KMS-11 (cell line): ENCODE data around the gene ANXA9.

Experiments
- H2AFZ ChIP-seq: fragments of 200-600 bp; sonication (generic); 2 replicates; pipeline ENCODE4 v1.6.1; 2016; ENCODE audit warnings: antibody characterized with exemption, mixed run types, low read depth
- H3K27ac ChIP-seq: fragments of 200-600 bp; sonication (generic); 2 replicates; pipeline ENCODE4 v1.6.1; 2016; ENCODE audit warnings: mild to moderate bottlenecking, mixed run types
- H3K27me3 ChIP-seq: fragments of 200-600 bp; sonication (generic); 2 replicates; pipeline ENCODE4 v1.6.1; 2017; ENCODE audit warnings: mild to moderate bottlenecking, low read depth, mixed run types, moderate library complexity; ENCODE audit not compliant: insufficient read depth
- H3K36me3 ChIP-seq: fragments of 200-600 bp; sonication (generic); 2 replicates; pipeline ENCODE4 v1.6.1; 2017; ENCODE audit warnings: mild to moderate bottlenecking, mixed run types; ENCODE audit not compliant: insufficient read depth
- H3K4me1 ChIP-seq: fragments of 200-600 bp; sonication (generic); 2 replicates; pipeline ENCODE4 v1.6.1; 2016; ENCODE audit warnings: mild to moderate bottlenecking, low read depth, mixed run types; ENCODE audit not compliant: poor library complexity, severe bottlenecking
- H3K4me2 ChIP-seq: fragments of 200-600 bp; sonication (generic); 2 replicates; pipeline ENCODE4 v1.7.0; 2016; ENCODE audit warnings: mild to moderate bottlenecking, mixed run types
- H3K4me3 ChIP-seq: fragments of 200-600 bp; sonication (generic); IDR thresholded peaks from 2 replicates; pipeline ENCODE4 v1.6.1; 2017; ENCODE audit warnings: low read depth, low read length, mixed read lengths; ENCODE audit not compliant: insufficient read depth
- H3K79me2 ChIP-seq: fragments of 200-600 bp; sonication (generic); 2 replicates; pipeline ENCODE4 v1.6.1; 2016; ENCODE audit warnings: low read depth, mixed run types; ENCODE audit not compliant: insufficient read depth
- H3K9ac ChIP-seq: fragments of 200-600 bp; sonication (generic); 2 replicates; pipeline ENCODE4 v1.6.1; 2016; ENCODE audit warnings: mild to moderate bottlenecking, mixed run types
- H4K20me1 ChIP-seq: fragments of 200-600 bp; sonication (generic); 2 replicates; pipeline ENCODE4 v1.6.1; 2016; ENCODE audit warnings: mild to moderate bottlenecking, mixed run types; ENCODE audit not compliant: insufficient read depth
- CTCF ChIP-seq: fragments of 200-600 bp; sonication (generic); conservative IDR thresholded peaks from 2 replicates; pipeline ENCODE4 v1.6.1; 2017; ENCODE audit warnings: low read depth, mild to moderate bottlenecking, antibody characterized with exemption, low read length, moderate library complexity, mixed read lengths

The ANXA9 gene

GRCh38 chr1:151043163-151043562 lies 61.1 kb downstream of the ANXA9 start:
- H4K20me1 ChIP-seq: no peaks in the 10 kb centered on the region; the same call in 1 of the 2 replicates
- TF ChIP-seq CTCF: no peak
- H3K79me2 ChIP-seq: no peaks in the 10 kb centered on the region
- H3K27ac ChIP-seq: no peak overlapping the region
- no peak overlapping the region for H3K9ac ChIP-seq
- peaks cover 6% of the 10 kb centered on the region for H3K4me1 ChIP-seq
- H2AFZ ChIP-seq: no peak overlapping the region
- H3K36me3 ChIP-seq: no peaks in the 10 kb centered on the region
- H3K4me2 ChIP-seq: no peak overlapping the region
- H3K27me3 ChIP-seq: no peaks in the 10 kb centered on the region
- no peak overlapping the region for H3K4me3 ChIP-seq
